Transverse colon (tissue), 4 donors: ENCODE results near the gene NOTO.

Experiments used
- POLR2A ChIP-seq: fragments of 450-650 bp; IDR thresholded peaks from one replicate; pipeline ENCODE4 v1.6.1; 2016; ENCODE audit warnings: antibody characterized with exemption, mild to moderate bottlenecking, moderate library complexity
- POLR2AphosphoS5 ChIP-seq, 3 donors: sonication (generic); formaldehyde crosslinking; IDR thresholded peaks; one replicate each; pipeline ENCODE4 v1.6.1; 2016; ENCODE audit warnings: antibody characterized with exemption in 3 of 3
- TF ChIP-seq, protein P1 (sequence below), 5 experiments: fragments of 200-600 bp in 3 of 5; fragments of 450-650 bp in 2 of 5; sonication (generic) in 3 of 5; IDR thresholded peaks; 1 replicate in 2 of 5; 2 replicates in 3 of 5; pipeline ENCODE4 v1.5.1; 2016 to 2017; ENCODE audit warnings: antibody characterized with exemption in 5 of 5, inconsistent platforms in 3 of 5, mild to moderate bottlenecking in 2 of 5, moderate library complexity in 1 of 5

DNA sequence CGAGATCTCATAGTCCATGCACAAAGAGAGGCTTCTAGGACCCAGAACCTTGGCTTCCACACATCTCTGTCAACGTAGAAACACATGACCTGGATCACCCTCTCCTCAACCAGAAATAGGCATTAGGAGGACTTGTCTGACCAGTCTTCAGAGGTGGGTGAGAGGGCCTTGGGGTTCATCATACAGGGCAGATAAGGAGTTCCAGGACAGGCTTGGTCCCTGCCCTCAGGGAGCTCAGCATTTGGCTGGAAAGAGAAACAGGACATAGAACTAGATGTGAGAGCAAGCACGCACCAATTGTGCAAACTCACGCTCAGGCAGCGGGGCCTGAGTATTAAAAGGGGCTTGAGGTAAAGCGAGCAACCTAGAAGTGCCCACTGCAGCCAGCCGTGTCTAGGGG lies 28.6 kb upstream of the NOTO start:
- TF ChIP-seq POLR2A (no peak), POLR2AphosphoS5 (IDR thresholded peaks at IDR 0.05) (no peak)
- TF ChIP-seq, protein P1, sequence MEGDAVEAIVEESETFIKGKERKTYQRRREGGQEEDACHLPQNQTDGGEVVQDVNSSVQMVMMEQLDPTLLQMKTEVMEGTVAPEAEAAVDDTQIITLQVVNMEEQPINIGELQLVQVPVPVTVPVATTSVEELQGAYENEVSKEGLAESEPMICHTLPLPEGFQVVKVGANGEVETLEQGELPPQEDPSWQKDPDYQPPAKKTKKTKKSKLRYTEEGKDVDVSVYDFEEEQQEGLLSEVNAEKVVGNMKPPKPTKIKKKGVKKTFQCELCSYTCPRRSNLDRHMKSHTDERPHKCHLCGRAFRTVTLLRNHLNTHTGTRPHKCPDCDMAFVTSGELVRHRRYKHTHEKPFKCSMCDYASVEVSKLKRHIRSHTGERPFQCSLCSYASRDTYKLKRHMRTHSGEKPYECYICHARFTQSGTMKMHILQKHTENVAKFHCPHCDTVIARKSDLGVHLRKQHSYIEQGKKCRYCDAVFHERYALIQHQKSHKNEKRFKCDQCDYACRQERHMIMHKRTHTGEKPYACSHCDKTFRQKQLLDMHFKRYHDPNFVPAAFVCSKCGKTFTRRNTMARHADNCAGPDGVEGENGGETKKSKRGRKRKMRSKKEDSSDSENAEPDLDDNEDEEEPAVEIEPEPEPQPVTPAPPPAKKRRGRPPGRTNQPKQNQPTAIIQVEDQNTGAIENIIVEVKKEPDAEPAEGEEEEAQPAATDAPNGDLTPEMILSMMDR (IDR thresholded peaks at IDR 0.05) = no peak
